Measurements from ENCODE around the gene CRAT.
"Not testable (repeated sequence)": the region's sequence is repeated elsewhere in the genome, so short reads cannot be mapped to it uniquely, and the experiment has no call there.

CRAT gene

DNA sequence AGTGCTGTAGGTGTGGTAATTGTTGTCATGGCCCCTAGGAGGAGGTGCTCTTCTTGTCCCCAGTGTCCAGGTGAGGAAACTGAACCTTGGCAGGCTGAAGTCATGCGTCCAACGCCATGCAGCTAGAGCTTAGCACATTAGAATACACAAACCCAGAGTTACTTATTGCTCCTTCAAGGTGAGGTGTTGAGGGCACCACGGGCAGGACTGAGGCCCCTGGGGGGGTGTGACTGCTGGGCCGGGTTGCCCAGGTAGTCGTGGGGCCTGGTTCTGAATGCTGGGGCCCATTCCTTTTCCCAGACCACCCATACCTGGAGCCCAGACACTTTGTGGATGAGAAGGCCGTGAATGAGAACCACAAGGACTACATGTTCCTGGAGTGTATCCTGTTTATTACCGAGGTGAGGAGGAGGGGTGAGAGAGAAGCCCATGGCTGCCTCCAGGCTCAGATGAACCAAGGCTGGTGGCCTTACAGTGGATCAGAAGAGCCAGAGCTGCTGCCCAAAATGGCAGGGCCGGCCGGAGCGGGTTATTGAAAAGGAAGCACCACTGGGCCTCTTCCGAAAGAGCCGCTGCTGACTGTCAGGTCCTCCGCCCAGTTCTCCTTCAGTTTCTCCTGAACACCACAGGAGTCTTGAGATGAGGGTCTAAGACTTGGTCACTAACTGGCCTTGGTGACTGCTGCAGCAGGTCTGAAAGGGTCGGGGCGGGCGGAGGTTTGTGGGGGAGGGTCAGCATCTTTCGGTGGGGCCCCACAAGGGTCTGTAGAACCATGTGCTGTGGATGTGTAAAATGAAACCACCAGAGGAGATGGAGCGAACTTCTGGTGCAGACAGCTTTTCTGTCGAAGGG, 26.9 kb upstream of the CRAT start:
- Histone ChIP-seq H3K36me3 (ENCODE audit: control insufficient read depth, insufficient read depth, low read length) (peaks cover 50% of the 10 kb centered on the region), H3K4me3 (ENCODE audit: low read depth, low read length) (no peak overlapping the region), H3K4me1 (ENCODE audit: control insufficient read depth, insufficient read depth, low read length) (peaks cover 33% of the 10 kb centered on the region), H3K27me3 (ENCODE audit: control insufficient read depth, insufficient read depth, low read length) (no peaks in the 10 kb centered on the region), H3K9ac (ENCODE audit: low read length) (no peak overlapping the region), H3K27ac (ENCODE audit: low read depth, low read length) (no peak overlapping the region), H3K9me3 (ENCODE audit: control insufficient read depth, insufficient read depth, low read depth, low read length) (no peaks in the 10 kb centered on the region)

DNA sequence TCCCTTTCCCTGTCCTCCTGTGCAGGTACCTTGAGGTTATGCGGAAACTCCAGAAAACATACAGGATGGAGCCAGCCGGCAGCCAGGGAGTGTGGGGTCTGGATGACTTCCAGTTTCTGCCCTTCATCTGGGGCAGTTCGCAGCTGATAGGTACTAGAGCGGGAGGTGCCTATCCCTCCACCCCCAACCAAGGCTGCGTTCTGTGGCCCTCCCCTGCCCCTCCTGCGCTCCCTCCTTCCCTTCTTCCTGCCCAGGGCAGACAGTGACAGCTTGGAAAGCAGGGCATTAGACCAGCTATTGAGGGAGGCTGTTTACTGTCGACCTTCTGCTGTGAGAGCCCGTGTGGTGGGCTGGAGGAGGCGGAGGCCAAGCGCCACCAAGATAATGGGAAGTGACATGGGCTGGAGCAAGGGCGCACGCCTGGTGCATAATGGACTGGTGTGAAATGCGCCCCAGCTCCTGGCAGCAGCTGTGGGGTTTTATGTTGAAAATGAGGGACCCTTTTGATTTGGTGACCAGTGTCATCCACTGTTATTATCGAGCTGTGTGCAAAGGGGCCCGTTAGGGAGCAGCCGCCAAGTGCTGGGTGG, 25.9 kb upstream of the CRAT start:
- Histone ChIP-seq H3K36me3 (ENCODE audit: control insufficient read depth, insufficient read depth, low read length) (peaks cover 52% of the 10 kb centered on the region), H3K27ac (ENCODE audit: low read depth, low read length) (no peak overlapping the region), H3K4me3 (ENCODE audit: low read depth, low read length) (no peak overlapping the region), H3K9ac (ENCODE audit: low read length) (no peak overlapping the region), H3K27me3 (ENCODE audit: control insufficient read depth, insufficient read depth, low read length) (no peaks in the 10 kb centered on the region), H3K4me1 (ENCODE audit: control insufficient read depth, insufficient read depth, low read length) (peaks cover 25% of the 10 kb centered on the region), H3K9me3 (ENCODE audit: control insufficient read depth, insufficient read depth, low read depth, low read length) (no peaks in the 10 kb centered on the region)

DNA sequence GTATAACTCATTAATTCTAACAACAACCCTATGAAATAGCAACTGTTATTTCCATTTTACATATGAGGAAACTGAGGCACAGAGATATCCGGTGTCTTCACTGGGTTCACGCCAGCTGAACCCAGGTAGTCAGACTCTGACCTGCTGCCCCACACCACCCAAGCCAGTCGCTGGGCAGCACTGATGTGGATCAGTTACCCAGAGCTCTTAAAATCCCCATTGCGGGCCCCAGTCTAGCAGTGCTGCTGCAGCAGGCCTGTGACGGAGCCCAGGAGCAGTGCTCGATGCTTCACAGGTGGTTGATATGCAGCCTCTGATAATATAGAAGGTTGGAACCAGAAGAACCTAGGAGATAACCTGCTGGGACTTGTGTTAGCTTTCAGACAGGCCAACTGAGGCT, 24.9 kb upstream of the CRAT start:
- H3K9ac ChIP-seq (ENCODE audit: low read length): no peak overlapping the region
- peaks cover 15% of the 10 kb centered on the region for H3K4me1 ChIP-seq (ENCODE audit: control insufficient read depth, insufficient read depth, low read length)
- H3K9me3 ChIP-seq (ENCODE audit: control insufficient read depth, insufficient read depth, low read depth, low read length): no peaks in the 10 kb centered on the region
- H3K4me3 ChIP-seq (ENCODE audit: low read depth, low read length): no peak overlapping the region
- H3K27ac ChIP-seq (ENCODE audit: low read depth, low read length): no peak overlapping the region
- H3K36me3 ChIP-seq (ENCODE audit: control insufficient read depth, insufficient read depth, low read length): peaks cover 55% of the 10 kb centered on the region
- no peaks in the 10 kb centered on the region for H3K27me3 ChIP-seq (ENCODE audit: control insufficient read depth, insufficient read depth, low read length)

DNA sequence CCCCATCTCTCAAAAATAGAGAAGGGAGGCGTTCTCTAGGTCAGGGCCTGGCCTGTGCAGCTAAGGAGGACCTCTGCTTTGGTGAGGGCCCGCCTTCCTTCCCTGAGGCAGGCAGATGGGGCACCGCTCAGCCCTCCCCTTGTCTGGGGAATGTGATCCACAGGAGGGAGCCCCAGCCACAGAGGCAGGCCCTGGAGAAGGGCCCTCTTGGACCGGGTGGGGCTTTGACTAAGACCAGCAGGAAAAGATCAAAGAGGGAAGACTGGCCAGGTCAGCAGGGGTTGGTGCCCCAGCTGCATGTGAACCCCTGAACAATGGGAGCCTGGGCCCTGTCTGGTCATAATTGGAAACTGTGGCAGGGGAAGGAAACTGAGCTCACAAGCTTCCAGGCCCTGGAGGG, 22.5 kb upstream of the CRAT start:
- peaks cover 65% of the 10 kb centered on the region for H3K36me3 ChIP-seq (ENCODE audit: control insufficient read depth, insufficient read depth, low read length)
- H3K9ac ChIP-seq (ENCODE audit: low read length): no peak overlapping the region
- 0 out of 2 replicates have a peak overlapping the region, but pooled peaks have one; percentile 36 for H3K27ac ChIP-seq (ENCODE audit: low read depth, low read length)

DNA sequence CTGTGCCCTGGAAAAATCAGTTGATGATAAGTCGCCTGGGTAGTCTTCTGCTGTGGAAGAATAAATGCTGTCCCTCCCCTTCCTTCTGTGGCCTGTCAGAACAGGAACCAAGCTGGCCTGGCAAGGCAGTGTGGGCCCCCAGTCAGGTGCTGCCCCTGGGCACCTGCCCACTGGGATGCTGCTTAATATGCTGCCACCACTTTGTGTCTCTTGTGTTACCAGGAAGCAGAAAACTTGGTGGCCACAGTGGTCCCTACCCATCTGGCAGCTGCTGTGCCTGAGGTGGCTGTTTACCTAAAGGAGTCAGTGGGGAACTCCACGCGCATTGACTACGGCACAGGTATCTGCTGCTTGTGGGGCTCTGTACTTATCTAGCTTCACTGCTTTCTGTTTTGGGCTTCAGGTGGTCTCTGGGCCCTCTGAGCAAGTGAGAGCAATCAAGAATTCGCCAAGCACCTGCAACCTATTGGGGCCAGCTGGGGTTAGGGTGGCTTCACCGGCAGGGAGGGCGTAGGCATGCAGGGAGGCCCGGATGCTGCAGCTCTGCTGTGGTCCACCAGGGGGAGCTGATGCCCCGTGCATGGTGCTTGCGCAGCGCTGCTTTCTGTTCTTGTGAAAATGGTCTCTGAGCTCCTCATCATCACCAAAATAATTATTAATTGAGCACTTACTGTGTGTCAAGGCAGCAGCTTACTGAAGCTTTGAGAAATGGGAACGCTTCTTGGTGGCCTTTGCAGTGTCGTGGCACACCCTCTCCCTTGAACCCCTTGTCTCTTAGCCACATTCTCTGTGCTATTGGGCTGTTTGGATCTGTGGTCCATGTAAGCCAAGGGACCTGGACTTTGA, 20.9 kb upstream of the CRAT start:
- Histone ChIP-seq H3K9me3 (ENCODE audit: control insufficient read depth, insufficient read depth, low read depth, low read length) (no peaks in the 10 kb centered on the region), H3K27me3 (ENCODE audit: control insufficient read depth, insufficient read depth, low read length) (no peaks in the 10 kb centered on the region), H3K4me3 (ENCODE audit: low read depth, low read length) (no peak overlapping the region), H3K27ac (ENCODE audit: low read depth, low read length) (no peak overlapping the region), H3K36me3 (ENCODE audit: control insufficient read depth, insufficient read depth, low read length) (peaks cover 55% of the 10 kb centered on the region), H3K4me1 (ENCODE audit: control insufficient read depth, insufficient read depth, low read length) (peaks cover 16% of the 10 kb centered on the region), H3K9ac (ENCODE audit: low read length) (no peak overlapping the region)

More for the DNA sequence above, 22.5 kb upstream of the CRAT start:
- Histone ChIP-seq H3K9me3 (ENCODE audit: control insufficient read depth, insufficient read depth, low read depth, low read length) (no peaks in the 10 kb centered on the region), H3K27me3 (ENCODE audit: control insufficient read depth, insufficient read depth, low read length) (no peaks in the 10 kb centered on the region), H3K4me1 (ENCODE audit: control insufficient read depth, insufficient read depth, low read length) (peaks cover 4% of the 10 kb centered on the region; the same call in 1 of the 2 replicates), H3K4me3 (ENCODE audit: low read depth, low read length) (no peak overlapping the region)

DNA sequence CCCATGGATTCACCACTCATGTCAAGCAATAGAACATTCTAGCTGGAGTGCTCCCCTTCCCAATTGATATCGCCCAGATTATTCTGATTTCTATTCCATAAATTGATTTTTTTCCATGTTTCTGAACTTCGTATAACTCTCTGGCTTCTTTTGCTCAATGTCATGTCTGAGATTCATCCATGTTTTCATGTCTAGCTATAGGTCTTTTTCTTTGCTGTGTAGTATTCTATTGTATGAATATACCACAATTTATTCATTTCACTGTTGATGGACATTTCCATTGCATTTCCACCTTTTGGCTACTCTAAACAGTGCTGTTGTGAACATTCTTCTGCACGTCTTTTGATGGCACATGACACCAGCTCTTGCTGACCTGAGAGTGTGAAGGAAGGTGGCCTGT, 20.2 kb upstream of the CRAT start:
- H3K27ac ChIP-seq (ENCODE audit: low read depth, low read length): no peak overlapping the region
- peaks cover 20% of the 10 kb centered on the region for H3K4me1 ChIP-seq (ENCODE audit: control insufficient read depth, insufficient read depth, low read length)
- peaks cover 51% of the 10 kb centered on the region for H3K36me3 ChIP-seq (ENCODE audit: control insufficient read depth, insufficient read depth, low read length)
- no peaks in the 10 kb centered on the region for H3K9me3 ChIP-seq (ENCODE audit: control insufficient read depth, insufficient read depth, low read depth, low read length)
- no peak overlapping the region for H3K9ac ChIP-seq (ENCODE audit: low read length)
- no peak overlapping the region for H3K4me3 ChIP-seq (ENCODE audit: low read depth, low read length)
- no peaks in the 10 kb centered on the region for H3K27me3 ChIP-seq (ENCODE audit: control insufficient read depth, insufficient read depth, low read length)

DNA sequence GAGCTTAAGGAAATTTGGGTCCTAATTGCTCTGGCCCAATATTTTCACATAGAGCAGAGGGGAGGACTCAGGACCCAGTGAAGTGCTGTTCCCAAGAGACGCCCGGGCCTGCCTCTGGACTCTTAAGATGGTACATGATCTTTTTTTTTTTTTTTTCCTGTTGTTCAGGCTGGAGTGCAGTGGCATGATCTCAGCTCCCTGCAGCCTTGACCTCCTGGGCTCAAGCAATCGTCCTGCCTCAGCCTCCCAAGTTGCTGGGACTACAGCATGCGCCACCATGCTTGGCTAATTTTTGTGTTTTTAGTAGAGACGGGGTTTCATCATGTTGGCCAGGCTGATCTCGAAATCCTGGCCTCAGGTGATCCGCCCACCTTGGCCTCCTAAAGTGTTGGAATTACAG, 19.7 kb upstream of the CRAT start:
- Histone ChIP-seq H3K36me3 (ENCODE audit: control insufficient read depth, insufficient read depth, low read length) (peaks cover 51% of the 10 kb centered on the region), H3K4me1 (ENCODE audit: control insufficient read depth, insufficient read depth, low read length) (peaks cover 24% of the 10 kb centered on the region)
- H3K27me3 ChIP-seq (ENCODE audit: control insufficient read depth, insufficient read depth, low read length); H3K9ac ChIP-seq (ENCODE audit: low read length); H3K4me3 ChIP-seq (ENCODE audit: low read depth, low read length); H3K9me3 ChIP-seq (ENCODE audit: control insufficient read depth, insufficient read depth, low read depth, low read length); H3K27ac ChIP-seq (ENCODE audit: low read depth, low read length): not testable (repeated sequence)

DNA sequence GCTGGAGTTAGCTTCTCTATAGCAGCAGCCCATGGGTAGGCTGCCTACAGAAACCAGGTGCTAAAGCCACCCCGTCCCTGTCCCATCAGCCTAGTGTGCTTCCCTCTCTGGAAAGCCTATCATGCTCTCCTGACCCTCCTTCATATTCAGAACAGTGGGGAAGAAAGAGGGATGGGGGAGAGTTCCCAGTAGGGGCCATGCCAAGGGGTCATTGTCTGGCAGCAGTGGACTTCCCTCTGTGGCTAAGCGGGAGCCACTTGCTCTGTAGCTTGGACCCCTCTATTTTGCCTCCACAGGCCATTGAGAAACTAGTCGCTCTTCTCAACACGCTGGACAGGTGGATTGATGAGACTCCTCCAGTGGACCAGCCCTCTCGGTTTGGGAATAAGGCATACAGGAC, 18.1 kb upstream of the CRAT start:
- H3K27ac ChIP-seq (ENCODE audit: low read depth, low read length): no peak overlapping the region
- H3K9me3 ChIP-seq (ENCODE audit: control insufficient read depth, insufficient read depth, low read depth, low read length): no peaks in the 10 kb centered on the region
- H3K4me1 ChIP-seq (ENCODE audit: control insufficient read depth, insufficient read depth, low read length): peaks cover 24% of the 10 kb centered on the region
- H3K9ac ChIP-seq (ENCODE audit: low read length): no peak overlapping the region
- no peak overlapping the region for H3K4me3 ChIP-seq (ENCODE audit: low read depth, low read length)
- H3K36me3 ChIP-seq (ENCODE audit: control insufficient read depth, insufficient read depth, low read length): peaks cover 51% of the 10 kb centered on the region
- H3K27me3 ChIP-seq (ENCODE audit: control insufficient read depth, insufficient read depth, low read length): no peaks in the 10 kb centered on the region

DNA sequence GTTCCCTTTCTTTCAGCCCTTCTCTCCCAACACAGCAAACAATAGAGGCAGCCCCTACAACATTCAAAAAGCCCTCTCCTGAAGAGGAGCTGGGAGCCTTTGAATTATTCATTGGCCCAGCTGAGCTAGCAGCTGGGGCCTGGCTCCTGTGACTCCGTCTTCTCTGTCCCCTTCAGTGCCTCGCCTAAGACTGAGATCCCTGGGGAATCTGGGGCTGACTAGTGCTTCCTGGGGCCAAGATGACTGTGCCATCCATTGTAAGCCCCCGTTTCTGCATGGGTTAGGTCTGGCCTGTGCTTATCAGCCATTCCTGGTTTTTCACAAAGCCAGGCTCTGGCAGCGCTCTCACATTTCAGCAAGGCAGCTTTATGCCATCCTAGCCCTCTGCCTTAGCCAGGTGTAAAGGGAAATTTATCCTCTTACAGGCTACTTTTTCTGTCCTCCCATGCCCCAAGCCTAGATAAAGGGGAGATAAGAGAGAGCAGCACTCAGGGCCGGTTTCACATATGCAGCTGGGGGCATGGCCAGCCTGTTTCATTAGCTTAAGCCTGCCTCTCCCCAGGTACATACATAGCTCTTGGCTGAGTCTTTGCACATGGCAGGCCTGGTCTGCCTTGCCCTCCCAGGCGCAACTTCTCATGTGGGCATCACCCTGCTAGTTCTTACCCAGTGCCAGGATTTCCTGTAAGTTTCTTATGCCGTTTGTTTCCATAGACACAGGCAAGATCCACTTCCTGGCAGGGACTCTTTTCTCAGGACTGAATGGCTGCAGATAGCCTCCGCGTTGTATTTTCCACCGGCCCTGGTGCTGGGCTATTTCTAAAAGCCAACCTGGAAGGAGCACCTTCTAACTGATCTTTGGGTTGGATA, 16.4 kb upstream of the CRAT start:
- Histone ChIP-seq H3K36me3 (ENCODE audit: control insufficient read depth, insufficient read depth, low read length) (peaks cover 46% of the 10 kb centered on the region), H3K9ac (ENCODE audit: low read length) (peak overlapping the region; percentile 24)

DNA sequence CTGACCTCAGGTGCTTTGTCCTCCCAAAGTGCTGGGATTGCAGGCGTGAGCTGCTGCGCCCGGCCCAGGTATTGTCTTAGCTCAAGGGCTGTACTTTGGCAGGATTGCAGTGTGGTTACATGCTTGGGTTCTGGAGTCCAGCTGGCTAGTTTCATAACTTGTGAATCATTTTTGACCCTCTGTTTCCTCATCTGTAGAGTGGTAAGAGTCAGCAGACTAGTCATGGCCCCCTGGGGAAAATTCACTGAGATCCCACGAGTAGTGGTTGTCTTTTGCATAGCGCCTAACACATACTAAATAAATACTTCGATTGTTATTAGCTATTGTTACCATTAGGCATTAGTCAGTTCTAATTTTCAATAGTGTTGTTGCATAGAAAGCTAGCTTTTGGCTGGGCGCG, 14.9 kb upstream of the CRAT start:
- Histone ChIP-seq H3K9ac (ENCODE audit: low read length) (no peak overlapping the region), H3K27me3 (ENCODE audit: control insufficient read depth, insufficient read depth, low read length) (no peaks in the 10 kb centered on the region), H3K27ac (ENCODE audit: low read depth, low read length) (no peak overlapping the region), H3K9me3 (ENCODE audit: control insufficient read depth, insufficient read depth, low read depth, low read length) (no peaks in the 10 kb centered on the region), H3K4me1 (ENCODE audit: control insufficient read depth, insufficient read depth, low read length) (peaks cover 20% of the 10 kb centered on the region), H3K36me3 (ENCODE audit: control insufficient read depth, insufficient read depth, low read length) (peaks cover 57% of the 10 kb centered on the region), H3K4me3 (ENCODE audit: low read depth, low read length) (no peak overlapping the region)

More for the DNA sequence above, 16.4 kb upstream of the CRAT start:
- H3K9me3 ChIP-seq (ENCODE audit: control insufficient read depth, insufficient read depth, low read depth, low read length): no peaks in the 10 kb centered on the region
- H3K4me1 ChIP-seq (ENCODE audit: control insufficient read depth, insufficient read depth, low read length): peaks cover 20% of the 10 kb centered on the region
- 0 out of 2 replicates have a peak overlapping the region, but pooled peaks have one; percentile 33 for H3K27ac ChIP-seq (ENCODE audit: low read depth, low read length)
- H3K4me3 ChIP-seq (ENCODE audit: low read depth, low read length): no peak overlapping the region
- no peaks in the 10 kb centered on the region for H3K27me3 ChIP-seq (ENCODE audit: control insufficient read depth, insufficient read depth, low read length)

Data from HUES6 (cell line).